K562 treated with DMSO at 1 percent for 24 hours (cell line): ENCODE data around the gene MLF1. TPM values are rescaled to one million over a fixed set of nuclear protein-coding genes. Genes with fewer than 3 reads are reported as not detected.

Experiments used
- total RNA-seq: library from RNA; unstranded; fragments of 300-600 nt; gene quantifications from 2 replicates; pipeline ENCODE4 v1.2.3, GENCODE V29; 2022; ENCODE audit warnings: low read depth; ENCODE audit not compliant: insufficient read depth

MLF1 gene
- total RNA-seq, result 13.0 and 14.5 TPM in 2 replicates

GRCh38 chr3:158570999-158571702, at the start of gene MLF1:
MLF1 (plus strand) TSS chr3:158571194; CDS start chr3:158571301, 107 bp downstream.

GRCh38 chr3:158644345-158644908, 73.4 kb downstream of the MLF1 start, which contains the start of gene GFM1:
GFM1 (plus strand) TSS chr3:158644527; CDS start chr3:158644635, 108 bp downstream.

Other genes with a start within 250 kb of the MLF1 start
- gene GFM1, start 73.3 kb downstream of the MLF1 start, total RNA-seq, result 16.3 and 16.8 TPM in 2 replicates
- not detected in 2 replicates for gene LXN, start 101.5 kb downstream of the MLF1 start, total RNA-seq
- gene RARRES1, start 161.3 kb downstream of the MLF1 start, total RNA-seq, result not detected in 2 replicates
- 16.5 and 22.1 TPM in 2 replicates for gene MFSD1, start 230.9 kb downstream of the MLF1 start, total RNA-seq